ENCODE results near the gene LGALS7B.
"Not testable (repeated sequence)": the region's sequence is repeated elsewhere in the genome, so short reads cannot be mapped to it uniquely, and the experiment has no call there.

The LGALS7B gene

DNA sequence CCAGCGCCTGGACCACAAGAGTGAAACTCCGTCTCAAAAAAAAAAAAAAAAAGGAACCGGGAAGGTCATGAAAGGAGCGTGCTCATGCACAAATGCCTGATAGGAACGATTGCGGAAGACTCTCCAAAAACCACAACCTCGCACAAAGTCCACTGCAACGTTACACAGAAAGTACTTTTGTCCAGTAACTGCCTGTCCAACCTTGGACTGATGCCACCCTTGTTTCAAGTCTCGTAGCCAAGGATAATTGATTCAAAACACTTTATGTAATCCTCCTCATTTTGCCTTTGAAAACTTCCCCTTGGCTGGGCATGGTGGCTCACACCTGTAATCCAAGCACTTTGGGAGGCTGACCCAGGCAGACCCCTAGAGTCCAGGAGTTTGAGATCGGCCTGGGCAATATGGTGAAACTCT lies 29.4 kb upstream of the LGALS7B start:
- H3K27me3 ChIP-seq (ENCODE audit: insufficient read depth, low read length) = no peaks in the 10 kb centered on the region
- H3F3A ChIP-seq (ENCODE audit: insufficient read depth, low read length) = no peaks in the 10 kb centered on the region
- no peaks in the 10 kb centered on the region for H3K9me3 ChIP-seq (ENCODE audit: low read length)
- no peak overlapping the region for H3K4me3 ChIP-seq (ENCODE audit: low read depth, low read length, poor library complexity, severe bottlenecking)
- H3K9ac ChIP-seq (ENCODE audit: low read length) = no peak overlapping the region
- no peak overlapping the region for H2AFZ ChIP-seq (ENCODE audit: low read length)
- no peaks in the 10 kb centered on the region for H4K20me1 ChIP-seq (ENCODE audit: insufficient read depth, low read length)
- H3K4me2 ChIP-seq (ENCODE audit: low read length) = no peak overlapping the region
- H3K79me2 ChIP-seq (ENCODE audit: insufficient read depth, low read length) = no peaks in the 10 kb centered on the region
- H3K9me2 ChIP-seq (ENCODE audit: low read depth, low read length) = no peaks in the 10 kb centered on the region
- H3K36me3 ChIP-seq (ENCODE audit: insufficient read depth, low read length) = no peaks in the 10 kb centered on the region
- no peak overlapping the region for H3K27ac ChIP-seq (ENCODE audit: low read depth, low read length, poor library complexity, severe bottlenecking)
- no peaks in the 10 kb centered on the region for H3K4me1 ChIP-seq (ENCODE audit: insufficient read depth, low read length, severe bottlenecking)
- no peak for TF ChIP-seq CTCF (IDR thresholded peaks at IDR 0.05; ENCODE audit: low read length)
- no peak for TF ChIP-seq EZH2 (IDR thresholded peaks at IDR 0.05; ENCODE audit: borderline replicate concordance, low read length)

- H2AFZ ChIP-seq (ENCODE audit: low read length); H3K9me2 ChIP-seq (ENCODE audit: low read depth, low read length); H3K4me2 ChIP-seq (ENCODE audit: low read length); H3K9ac ChIP-seq (ENCODE audit: low read length); H3F3A ChIP-seq (ENCODE audit: insufficient read depth, low read length); H3K4me3 ChIP-seq (ENCODE audit: low read depth, low read length, poor library complexity, severe bottlenecking); H3K27ac ChIP-seq (ENCODE audit: low read depth, low read length, poor library complexity, severe bottlenecking); H3K4me1 ChIP-seq (ENCODE audit: insufficient read depth, low read length, severe bottlenecking); H3K27me3 ChIP-seq (ENCODE audit: insufficient read depth, low read length); H4K20me1 ChIP-seq (ENCODE audit: insufficient read depth, low read length); H3K9me3 ChIP-seq (ENCODE audit: low read length); H3K36me3 ChIP-seq (ENCODE audit: insufficient read depth, low read length); H3K79me2 ChIP-seq (ENCODE audit: insufficient read depth, low read length): not testable (repeated sequence)
Measured at GRCh38 chr19:38760805-38761517, 28.0 kb upstream of the LGALS7B start.

DNA sequence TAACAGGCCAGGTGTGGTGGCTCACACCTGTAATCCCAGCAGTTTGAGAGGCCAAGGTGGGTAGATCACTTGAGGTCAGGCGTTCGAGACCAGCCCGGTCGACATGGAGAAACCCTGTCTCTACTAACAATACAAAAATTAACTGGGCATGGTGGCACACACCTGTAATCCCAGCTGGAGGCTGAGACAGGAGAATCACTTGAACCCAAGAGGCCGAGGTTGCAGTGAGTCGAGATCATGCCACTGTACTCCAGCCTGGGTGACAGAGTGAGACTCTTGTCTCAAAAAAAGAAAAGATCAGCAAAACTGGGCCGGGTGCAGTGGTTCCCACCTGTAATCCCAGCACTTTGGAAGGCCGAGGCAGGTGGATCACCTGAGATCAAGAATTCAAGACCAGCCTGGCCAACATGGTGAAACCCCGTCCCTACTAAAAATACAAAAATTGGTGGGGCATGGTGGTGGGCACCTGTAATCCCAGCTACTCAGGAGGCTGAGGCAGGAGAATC lies 27.1 kb upstream of the LGALS7B start:
- H3K4me2 ChIP-seq (ENCODE audit: low read length); H3K79me2 ChIP-seq (ENCODE audit: insufficient read depth, low read length); H3K4me3 ChIP-seq (ENCODE audit: low read depth, low read length, poor library complexity, severe bottlenecking); H3K27ac ChIP-seq (ENCODE audit: low read depth, low read length, poor library complexity, severe bottlenecking); H4K20me1 ChIP-seq (ENCODE audit: insufficient read depth, low read length); H3K9me2 ChIP-seq (ENCODE audit: low read depth, low read length); H3K4me1 ChIP-seq (ENCODE audit: insufficient read depth, low read length, severe bottlenecking); H2AFZ ChIP-seq (ENCODE audit: low read length); H3F3A ChIP-seq (ENCODE audit: insufficient read depth, low read length); H3K9me3 ChIP-seq (ENCODE audit: low read length); H3K9ac ChIP-seq (ENCODE audit: low read length); H3K27me3 ChIP-seq (ENCODE audit: insufficient read depth, low read length); H3K36me3 ChIP-seq (ENCODE audit: insufficient read depth, low read length): not testable (repeated sequence)

DNA sequence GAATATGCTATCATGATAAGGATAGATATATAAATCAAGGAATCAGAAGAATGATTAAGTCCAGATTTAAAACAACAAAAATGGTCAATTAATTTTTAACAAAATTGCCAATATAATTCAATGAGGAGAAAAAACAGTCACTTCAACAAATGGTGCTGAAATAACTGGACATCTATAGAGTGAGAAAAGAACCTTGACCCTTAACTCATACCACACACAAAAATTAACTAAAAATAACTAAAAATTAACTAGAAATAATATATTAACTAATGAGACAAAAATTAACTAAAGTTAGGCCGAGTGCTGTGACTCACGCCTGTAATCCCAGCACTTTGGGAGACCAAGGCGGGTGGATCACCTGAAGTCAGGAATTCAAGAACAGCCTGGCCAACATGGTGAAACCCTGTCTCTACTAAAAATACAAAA lies 25.2 kb upstream of the LGALS7B start:
- H3K9ac ChIP-seq (ENCODE audit: low read length) = no peak overlapping the region
- no peaks in the 10 kb centered on the region; the same call in 1 of the 2 replicates for H3K27me3 ChIP-seq (ENCODE audit: insufficient read depth, low read length)
- H3K27ac ChIP-seq (ENCODE audit: low read depth, low read length, poor library complexity, severe bottlenecking) = no peak overlapping the region
- no peaks in the 10 kb centered on the region for H3K9me3 ChIP-seq (ENCODE audit: low read length)
- H3F3A ChIP-seq (ENCODE audit: insufficient read depth, low read length) = no peaks in the 10 kb centered on the region
- H3K9me2 ChIP-seq (ENCODE audit: low read depth, low read length) = no peaks in the 10 kb centered on the region
- no peaks in the 10 kb centered on the region for H4K20me1 ChIP-seq (ENCODE audit: insufficient read depth, low read length)
- no peak overlapping the region for H3K4me3 ChIP-seq (ENCODE audit: low read depth, low read length, poor library complexity, severe bottlenecking)
- H2AFZ ChIP-seq (ENCODE audit: low read length) = no peak overlapping the region
- TF ChIP-seq CTCF (IDR thresholded peaks at IDR 0.05; ENCODE audit: low read length) (no peak), EZH2 (IDR thresholded peaks at IDR 0.05; ENCODE audit: borderline replicate concordance, low read length) (no peak)
- H3K36me3 ChIP-seq (ENCODE audit: insufficient read depth, low read length) = no peaks in the 10 kb centered on the region
- H3K79me2 ChIP-seq (ENCODE audit: insufficient read depth, low read length) = no peaks in the 10 kb centered on the region
- H3K4me1 ChIP-seq (ENCODE audit: insufficient read depth, low read length, severe bottlenecking) = no peaks in the 10 kb centered on the region
- no peak overlapping the region for H3K4me2 ChIP-seq (ENCODE audit: low read length)

Measured in OCI-LY1 (cell line).